CD1c-positive myeloid dendritic cell (primary cell): ENCODE measurements around the gene ABCA13.

Experiments used
- DNase-seq: peaks from one replicate; pipeline ENCODE4 v3.0.0-alpha.2; 2016; ENCODE audit errors: extremely low spot score

Gene ABCA13

DNA sequence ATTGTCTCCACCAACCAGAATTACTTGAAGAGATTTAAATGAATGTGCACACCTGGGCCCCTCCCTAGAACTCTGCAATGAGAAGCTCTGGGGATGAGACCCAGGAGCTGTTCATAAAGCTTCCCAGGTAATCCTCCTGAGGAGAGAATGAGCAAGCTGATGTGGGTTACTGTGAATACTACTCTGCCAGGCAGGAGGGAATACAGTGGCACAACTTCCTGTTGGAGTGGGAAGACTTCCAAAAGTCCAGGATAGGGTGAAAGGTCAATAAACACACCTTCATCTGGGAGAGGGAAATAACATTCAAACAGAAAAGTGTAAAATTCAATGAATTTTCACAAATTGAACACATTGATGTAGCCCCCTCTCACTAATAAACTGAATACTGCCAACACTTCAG is 351.4 kb downstream of the ABCA13 start:
- DNase-seq, result no peak

DNA sequence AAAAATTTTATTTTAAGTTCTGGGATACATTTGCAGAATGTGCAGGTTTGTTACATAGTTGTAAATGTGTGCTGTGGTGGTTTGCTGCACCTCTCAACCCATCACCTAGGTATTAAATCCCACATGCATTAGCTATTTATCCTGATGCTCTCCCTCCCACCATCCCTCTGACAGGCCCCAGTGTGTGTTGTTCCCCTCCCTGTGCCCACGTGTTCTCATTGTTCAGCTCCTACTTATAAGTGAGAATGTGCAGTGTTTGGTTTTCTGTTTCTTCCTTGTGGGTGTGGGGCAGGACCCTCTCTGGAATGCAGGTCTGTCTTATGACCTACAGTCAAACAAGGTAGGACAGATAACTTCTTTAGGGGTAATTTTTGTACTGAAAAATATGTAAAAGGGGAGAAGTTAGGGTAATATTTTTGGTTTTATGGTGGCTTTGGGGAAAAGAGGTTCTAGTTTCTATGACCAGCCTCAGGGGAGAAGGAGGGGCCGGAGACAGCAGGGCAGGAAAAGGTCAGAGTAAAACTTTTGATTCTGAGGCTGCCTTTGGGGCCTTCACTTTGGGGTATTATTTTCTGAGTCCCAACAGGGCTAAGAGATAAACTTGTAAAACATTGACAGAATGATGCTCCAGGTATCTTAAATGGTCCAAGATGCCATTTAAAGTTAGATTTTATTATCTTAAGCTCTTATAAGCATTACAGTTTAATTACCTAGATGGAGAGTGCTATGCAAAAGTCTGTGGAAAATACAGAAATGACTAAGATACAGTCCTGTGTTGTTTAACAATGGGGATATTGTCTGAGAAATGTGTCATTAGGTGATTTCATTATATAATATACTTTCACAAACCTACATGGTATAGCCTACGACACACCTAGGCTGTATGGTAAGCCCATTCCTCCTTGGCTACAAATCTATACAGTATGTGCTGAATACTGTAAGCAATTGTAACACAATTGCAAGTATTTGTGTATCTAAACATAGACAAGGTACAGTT is 354.8 kb downstream of the ABCA13 start:
- no peak for DNase-seq

DNA sequence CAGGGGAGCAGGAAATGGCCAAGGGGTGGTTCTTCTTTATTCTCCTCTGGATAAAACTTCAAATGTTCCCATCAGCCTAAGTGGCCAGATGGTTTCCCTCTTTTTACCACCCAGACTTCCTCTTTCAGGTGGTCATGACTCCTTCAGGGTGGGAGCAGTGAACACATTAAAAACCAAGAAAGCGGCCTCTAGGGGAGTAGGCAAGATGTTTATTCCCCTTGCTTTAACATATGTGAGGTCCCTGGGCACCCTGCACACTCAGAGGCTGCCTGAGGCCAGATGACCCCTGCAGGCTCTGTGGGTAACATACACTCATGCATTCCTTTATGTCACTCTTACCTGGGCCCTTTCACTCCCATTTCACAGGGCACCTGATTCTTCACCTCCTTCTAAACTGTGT is 357.4 kb downstream of the ABCA13 start:
- peak; percentile 6 for DNase-seq

DNA sequence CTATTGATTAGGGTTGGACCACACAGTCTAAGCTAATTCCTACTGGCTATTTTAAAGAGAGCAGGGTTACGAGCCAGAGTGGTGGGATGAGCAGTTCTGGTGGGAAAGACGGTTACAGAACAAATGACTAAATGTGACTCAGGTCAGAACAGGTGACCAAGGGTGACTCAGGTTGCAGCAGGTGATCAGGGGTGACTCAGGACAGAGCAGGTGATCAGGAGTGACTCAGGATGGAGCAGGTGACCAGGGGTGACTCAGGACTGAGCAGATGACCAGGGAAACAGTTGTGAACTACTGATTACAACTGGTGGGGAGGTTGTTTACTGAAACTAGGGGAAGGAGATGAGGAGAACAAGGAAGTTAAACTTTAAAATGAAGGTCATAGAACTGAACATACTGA is 366.3 kb downstream of the ABCA13 start:
- no peak for DNase-seq

DNA sequence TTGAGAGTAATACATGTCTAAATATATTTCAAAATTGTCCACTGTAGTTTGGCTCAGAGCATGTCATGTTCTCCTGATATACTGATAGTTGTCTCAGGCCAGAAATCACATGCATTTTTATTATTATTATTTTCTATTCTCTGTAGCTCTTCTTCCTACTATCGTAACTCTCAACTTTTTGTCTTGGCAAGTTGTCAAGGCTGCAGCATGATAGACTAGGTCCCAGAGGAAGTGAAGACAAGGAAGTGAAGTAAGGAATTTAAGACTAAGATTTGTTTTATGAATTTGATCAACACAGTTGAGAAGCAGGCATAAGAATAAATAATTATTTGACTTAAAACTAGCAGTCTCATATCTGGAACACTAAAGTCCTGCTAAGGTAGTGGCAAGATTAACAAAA is 369.5 kb downstream of the ABCA13 start:
- peak; percentile 20 for DNase-seq

DNA sequence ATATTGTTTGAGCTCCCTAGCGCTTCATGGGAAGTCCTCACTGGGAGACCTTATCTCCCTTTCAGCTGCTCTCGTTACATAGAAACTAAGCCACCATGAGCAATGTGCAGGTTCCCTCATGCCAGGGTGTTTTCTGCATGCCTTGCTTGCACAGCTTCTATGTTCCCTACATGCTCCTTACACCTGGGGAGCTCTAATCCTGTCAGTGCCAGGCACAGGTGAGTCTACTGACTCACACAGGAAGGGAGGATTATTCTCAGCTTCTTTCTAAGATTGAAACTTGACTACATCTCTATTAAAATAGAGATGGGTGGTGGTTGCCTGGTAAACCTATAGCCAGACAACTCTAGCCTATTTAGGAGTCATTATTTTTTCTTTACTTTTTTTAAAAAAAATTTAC is 377.4 kb downstream of the ABCA13 start:
- no peak for DNase-seq

DNA sequence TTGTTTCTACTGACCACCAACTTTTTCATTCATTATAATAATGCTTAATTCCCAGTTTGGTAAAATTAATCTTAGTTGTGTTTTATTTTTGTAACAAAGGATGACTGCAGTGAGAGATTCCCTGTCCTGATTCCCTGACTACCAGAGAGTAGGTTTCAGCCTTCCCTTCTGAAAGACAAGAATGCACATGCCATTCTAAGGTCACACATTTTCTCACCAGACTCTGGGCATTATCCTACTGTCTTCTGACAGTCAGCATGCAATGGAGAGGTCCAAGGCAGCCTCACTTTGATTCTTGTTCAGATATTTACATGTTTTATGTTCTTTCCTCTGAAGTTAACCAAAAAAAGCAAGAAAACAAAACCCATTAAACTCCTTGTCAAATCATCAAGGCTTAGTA is 380.4 kb downstream of the ABCA13 start:
- DNase-seq, result no peak

DNA sequence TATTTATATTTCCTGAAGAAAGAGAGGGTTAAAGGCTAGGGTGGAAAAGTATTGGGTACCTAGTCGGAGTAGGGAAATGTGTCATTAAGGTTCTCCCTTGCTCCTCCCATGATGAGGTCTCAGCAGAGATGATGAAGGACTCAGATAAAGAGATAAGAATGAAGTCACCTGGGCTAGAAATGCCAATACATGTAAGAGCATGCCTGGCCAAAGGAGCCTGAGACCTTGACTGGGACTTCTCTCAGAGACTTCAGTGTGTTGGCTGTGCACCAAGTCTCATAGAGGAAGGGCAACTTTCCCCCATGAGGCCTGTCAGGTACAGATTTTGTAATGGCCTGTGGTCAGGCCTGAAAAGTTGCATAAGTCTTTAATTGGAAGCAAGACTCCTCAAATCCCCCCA is 392.1 kb downstream of the ABCA13 start:
- DNase-seq, result no peak

DNA sequence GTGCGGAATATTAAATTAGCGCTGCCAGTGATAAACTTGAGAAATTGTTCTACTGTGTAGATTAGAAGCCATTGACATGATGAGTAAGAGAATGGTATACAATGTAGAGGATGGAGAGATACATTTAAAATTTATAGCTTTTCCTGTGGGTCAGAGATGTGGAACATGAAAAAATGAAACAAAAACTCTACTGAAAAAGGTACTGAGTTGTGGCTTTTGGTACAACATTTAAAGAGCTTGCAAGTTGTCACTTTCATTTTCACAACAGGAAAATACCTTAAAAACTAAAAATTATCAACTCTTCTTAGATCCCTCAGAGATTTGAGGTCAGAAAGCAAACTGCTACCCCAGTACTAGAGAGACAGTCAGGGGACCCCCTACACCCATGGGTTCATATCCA is 404.3 kb downstream of the ABCA13 start:
- no peak for DNase-seq

DNA sequence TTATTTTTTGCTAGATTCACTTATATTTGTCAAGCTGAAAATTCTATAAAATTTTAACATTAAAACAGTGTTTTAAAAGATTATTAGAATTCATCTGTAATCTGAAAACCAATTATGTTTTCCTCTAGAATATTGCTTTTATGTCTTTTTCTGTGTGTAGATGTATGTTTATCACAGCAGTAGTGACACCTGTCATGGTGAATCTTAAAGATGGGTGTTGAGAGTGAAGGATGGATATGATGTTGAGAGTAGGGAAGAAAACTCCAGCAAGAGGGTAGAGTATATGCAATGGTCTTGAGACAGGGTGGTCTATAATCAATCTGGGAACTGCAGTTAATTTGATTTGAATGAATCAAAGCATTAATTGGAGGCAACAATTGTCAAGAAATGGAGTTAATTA is 416.2 kb downstream of the ABCA13 start:
- DNase-seq, result no peak

DNA sequence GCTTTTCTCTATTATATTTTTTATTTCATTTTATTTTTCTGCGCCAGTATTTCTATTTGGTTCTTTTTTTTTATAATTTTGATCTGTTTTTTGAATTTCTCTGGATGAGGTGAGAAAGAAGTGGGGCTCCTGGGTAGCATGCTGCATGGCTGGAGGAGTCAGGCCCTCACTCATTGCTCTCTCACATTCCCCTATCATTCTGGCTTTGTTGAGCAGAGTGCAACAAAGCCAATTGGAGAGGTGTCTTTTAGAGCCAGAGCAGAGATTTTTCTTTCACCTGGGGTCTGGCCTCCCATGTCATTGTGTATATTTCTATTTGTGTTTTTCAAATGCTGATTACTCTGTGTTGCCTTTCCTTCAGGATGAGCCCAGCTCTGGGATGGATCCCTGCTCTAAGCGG is 423.1 kb downstream of the ABCA13 start:
- DNase-seq, result no peak

DNA sequence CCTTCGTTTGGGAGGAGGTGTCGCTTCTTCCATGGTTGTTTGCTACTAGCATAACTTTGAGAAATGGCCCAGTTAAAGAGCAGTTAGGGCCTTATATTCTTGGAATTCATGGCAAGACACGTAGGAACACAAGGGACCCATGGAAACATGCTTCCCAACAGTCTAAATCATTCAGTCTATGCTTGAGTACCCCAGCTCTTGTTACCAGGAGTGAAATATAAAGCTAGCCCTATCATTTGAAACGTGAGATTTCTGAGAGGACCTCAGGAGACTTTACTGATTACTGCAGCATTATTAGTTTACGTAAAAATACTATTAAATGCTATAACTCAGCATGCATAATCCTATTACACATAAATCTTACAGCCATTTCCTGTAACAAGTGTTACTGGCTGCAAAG is 424.5 kb downstream of the ABCA13 start:
- DNase-seq, result no peak

DNA sequence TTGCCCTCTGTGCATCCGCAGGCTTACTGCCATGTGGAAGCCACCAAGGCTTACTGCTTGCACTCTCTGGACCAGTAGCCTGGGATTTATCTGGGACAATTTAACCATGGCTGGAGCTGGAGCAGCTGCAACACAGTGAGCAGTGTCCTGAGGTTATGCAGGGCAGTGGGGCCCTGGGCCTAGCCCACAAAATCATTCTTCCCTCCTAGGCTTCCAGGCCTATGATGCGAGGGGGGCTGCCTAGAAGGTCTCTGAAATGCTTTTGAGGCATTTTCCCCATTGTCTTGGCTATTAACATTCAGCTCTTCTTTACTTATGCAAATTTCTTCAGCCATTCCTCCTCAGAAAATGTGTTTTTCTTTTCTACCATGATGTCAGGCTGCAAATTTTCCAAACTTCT is 439.4 kb downstream of the ABCA13 start:
- no peak for DNase-seq

DNA sequence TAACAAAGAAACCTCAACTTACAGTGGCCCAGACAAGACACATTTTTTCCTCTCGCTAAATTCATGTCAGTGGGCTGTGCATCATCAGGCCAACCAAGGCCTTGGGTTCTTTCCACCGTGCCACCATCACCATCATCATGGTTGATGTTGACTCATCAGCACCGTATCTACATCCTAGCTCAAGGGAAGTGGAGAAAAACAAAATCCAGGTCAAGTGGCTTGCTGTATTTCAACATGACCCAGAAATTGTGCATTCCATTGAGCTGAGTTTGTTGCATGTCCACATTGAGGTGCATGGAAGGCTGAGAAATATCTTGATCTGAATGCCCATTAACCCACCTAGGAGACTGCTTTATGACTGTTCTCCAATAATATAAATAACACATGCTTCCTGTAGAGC is 440.7 kb downstream of the ABCA13 start:
- DNase-seq, result no peak

DNA sequence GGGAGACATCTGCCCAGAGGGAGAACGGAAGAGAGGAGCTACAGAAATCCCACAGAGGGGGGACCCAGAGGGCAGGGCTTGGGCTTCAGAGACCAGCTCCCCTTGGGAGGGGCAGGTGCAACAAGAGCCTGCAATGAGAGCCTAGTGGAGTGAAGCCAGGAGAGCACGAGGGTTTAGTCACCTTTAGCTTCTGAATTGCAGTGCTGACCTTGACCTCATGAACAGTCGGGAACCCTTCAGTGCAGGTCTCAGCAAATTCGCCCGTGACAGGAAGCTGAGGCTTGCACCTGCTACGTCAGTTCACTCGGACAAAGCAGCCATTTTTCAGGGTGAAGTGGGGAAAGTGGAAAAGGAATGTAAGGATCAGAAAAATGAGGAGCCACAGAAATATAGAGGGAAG is 446.2 kb downstream of the ABCA13 start:
- no peak for DNase-seq

DNA sequence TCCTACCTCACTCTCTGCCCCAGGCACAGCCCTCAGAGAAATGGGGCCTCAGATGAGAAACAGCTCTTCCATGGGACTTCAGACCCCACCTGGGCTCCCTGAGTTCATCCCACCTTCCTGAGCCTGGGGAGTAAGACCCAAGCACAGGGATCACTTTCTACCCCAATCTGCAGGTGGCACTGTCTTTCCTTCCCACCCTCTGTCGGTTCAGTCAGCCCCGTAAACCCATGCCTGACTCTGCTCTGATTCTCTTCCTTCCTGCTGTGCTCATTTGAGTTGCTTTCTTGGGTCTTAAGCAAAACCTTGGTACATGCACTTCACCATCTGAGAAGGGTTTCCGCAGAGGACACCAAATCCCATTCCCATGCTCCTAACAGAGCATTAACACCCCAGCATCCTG is 446.7 kb downstream of the ABCA13 start:
- no peak for DNase-seq

DNA sequence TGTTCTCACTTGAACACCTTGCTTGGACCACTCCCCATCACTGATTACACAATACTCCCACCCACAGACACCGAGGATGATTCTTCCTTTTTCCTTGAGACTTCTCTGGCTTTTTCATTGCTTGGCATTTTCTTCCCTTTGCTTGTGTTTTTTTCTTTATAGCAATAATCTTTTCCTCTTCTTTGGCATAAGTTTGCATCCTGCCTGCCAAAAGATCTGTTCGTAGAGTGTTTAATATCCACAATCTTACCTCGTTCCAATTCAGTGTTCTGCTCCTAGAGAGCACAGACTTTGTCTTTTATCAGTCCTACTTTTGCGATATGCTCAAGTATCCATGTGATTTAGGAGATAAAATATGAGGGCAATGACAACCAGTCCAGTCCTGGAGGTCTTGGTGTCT is 449.8 kb downstream of the ABCA13 start:
- DNase-seq, result no peak

DNA sequence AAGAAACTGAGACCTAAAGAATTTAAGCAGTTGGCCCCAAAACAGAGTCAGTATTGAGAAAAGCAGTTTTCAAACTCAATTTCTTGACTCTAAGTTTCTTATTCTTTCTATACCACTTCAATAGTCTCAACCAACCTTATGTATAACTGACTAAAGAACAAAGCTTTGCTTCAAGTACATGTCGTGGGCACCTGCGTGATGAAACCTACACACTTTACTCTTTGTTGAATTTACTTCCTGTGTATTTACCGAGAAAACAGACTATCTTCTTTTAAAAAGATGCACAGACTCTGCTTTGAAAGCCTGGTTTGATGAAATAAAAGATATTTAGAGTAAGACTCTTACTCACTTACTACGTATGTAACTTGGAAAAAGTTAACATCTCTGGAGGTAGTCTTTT is 455.9 kb downstream of the ABCA13 start:
- no peak for DNase-seq

DNA sequence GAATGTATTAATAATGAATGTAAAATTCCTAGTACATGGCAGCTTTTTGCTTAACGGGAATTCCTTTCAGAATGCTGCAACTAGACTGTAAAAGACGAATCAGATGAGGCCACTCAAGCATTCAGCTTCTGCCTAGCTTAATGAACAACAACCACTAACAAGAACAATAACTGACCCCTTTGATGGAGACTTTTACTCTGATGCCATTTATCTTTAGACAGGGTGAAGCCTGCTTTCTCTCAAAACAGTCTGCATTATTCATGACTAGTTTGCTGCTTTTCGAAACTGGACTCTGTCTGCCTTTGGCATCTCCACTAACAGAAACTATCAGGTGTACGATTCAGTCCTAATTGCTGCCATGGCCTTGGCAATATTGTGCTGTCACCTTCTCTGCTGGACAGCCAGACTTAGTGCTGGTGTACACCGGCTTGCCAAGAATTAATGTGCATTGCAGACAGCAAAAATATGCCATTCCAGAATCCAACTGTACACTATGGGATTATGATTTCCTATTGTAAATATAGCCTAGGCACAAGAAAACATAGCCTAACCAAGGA is 457.6 kb downstream of the ABCA13 start:
- no peak for DNase-seq

DNA sequence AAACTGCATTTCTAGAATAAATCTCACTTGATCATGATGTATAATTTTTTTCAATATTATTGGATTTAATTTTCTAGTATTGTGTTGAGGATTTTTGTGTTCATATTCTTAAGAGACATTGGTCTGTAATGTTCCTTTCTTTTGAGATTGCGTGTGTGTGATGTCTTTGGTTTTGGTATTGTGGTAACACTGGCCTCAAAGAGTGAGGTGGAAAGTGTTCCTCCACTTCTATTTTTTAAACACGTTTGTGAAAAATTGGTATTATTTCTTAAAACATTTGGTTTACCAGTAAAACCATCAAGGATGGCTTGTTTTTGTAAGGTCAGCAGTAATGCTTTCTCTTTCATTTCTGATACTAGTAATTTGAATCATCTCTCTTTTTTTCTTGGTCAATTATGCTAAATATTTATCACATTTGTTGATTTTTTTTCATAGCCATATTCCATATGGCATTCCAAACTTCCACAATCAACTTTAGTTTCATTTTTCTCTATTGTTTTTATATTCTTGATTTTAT is 462.9 kb downstream of the ABCA13 start:
- no peak for DNase-seq

DNA sequence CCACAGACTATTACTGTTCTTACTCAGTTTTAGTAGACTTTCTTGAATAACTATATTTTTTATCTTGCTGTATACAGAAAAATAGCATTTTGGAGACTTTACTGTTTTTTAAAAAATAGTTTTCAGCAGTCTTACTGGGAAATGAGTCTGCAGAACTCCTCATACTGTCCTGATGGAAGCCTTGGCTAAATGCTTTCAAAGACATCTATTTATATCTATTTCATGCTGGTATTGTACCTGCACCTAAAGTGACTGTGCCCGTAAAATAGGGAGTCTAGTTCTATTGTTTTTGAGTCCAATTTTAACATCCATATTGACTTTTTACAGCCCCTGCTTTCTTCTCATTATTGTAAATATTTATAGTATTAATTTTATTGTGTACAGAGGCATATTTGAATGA is 464.5 kb downstream of the ABCA13 start:
- DNase-seq, result no peak

DNA sequence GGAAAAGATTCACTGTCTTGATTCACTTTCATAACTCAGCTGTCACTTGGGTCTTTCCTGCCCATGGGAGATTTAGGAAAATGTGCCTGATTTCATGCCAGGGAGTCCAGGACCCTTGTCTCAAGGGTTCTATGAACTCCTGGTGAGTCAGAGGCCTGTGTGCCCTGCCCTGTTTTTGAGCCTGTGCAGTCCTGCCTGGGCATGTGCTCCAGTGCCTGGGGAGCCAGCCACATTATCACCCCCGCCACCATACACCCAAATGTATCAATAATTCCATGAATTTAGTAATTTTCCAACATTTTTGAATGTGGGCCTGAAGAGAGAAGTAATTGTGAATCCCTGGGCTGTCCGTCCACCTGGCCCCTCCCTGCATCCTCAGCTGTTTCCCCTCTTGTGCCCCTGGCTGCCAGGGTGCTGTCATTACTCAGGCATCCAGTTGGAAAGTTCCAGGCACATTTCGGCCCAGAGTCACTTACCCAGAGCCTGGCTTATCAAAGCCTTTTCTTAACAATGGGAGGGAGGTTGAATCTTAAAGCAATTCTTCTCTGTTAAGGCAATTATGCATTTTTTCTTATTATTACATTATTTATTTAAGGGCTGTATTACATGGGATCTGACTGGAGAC is 465.2 kb downstream of the ABCA13 start:
- no peak for DNase-seq

DNA sequence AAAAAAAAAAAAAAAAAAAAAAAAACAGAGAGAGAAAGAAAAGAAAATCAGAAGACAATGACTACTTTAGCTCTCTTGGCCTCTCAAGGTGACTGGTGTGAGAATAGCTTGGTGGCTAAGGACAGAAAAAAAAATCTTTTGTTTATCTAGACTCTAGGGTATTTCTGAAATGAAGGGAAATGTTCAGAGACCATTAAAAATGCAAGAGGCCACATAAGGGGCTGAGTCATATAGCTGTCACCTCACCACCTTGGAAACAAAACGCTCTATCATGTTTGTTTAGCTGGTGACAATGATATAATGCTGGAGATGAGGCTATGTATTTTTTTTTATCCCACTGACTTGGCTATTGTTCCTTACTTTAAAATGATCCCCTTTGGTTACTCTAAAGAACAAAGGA is 466.1 kb downstream of the ABCA13 start:
- DNase-seq, result no peak
